Heart right ventricle (tissue), 16 donors: ENCODE measurements around the gene RAB6A. TPM values are rescaled to one million over a fixed set of nuclear protein-coding genes. Genes with fewer than 3 reads are reported as not detected.

ENCODE experiments used
- ATAC-seq, 8 donors: fragments of 200-7000 bp; cut with Tn5 transposase; one replicate each; pipeline ENCODE4 v1.9.1; 2020; ENCODE audit warnings: mild to moderate bottlenecking in 8 of 8, moderate library complexity in 8 of 8, moderate number of reproducible peaks in 1 of 8
- DNase-seq, 2 donors: peaks; one replicate each; pipeline ENCODE4 v3.0.0-alpha.2; 2020
- H3K27ac ChIP-seq, 10 donors: fragments of 200-600 bp; sonication (generic) in 2 of 10; one replicate each; pipeline versions ENCODE4 v1.5.0 to v1.8.0; 2020 to 2022; ENCODE audit warnings: mild to moderate bottlenecking in 3 of 10
- H3K27me3 ChIP-seq, 7 donors: fragments of 200-600 bp; one replicate each; pipeline ENCODE4 v1.8.0; 2021 to 2022; ENCODE audit warnings: mild to moderate bottlenecking in 2 of 7
- H3K36me3 ChIP-seq, 9 donors: fragments of 200-600 bp; sonication (generic) in 1 of 9; one replicate each; pipeline versions ENCODE4 v1.5.0 to v1.8.0; 2020 to 2022; ENCODE audit warnings: mild to moderate bottlenecking in 2 of 9
- H3K4me1 ChIP-seq, 9 donors: fragments of 200-600 bp; sonication (generic) in 1 of 9; one replicate each; pipeline versions ENCODE4 v1.5.0 to v1.8.0; 2020 to 2022; ENCODE audit warnings: mild to moderate bottlenecking in 4 of 9
- H3K4me3 ChIP-seq, 10 donors: fragments of 200-600 bp; sonication (generic) in 2 of 10; one replicate each; pipeline versions ENCODE4 v1.5.0 to v1.8.0; 2020 to 2022; ENCODE audit warnings: mild to moderate bottlenecking in 7 of 10, moderate library complexity in 2 of 10
- H3K9me3 ChIP-seq, 11 donors: fragments of 200-600 bp in 10 of 11; sonication (generic) in 2 of 11; one replicate each; pipeline versions ENCODE4 v1.5.0 to v1.8.0; 2013 to 2022; ENCODE audit warnings: mild to moderate bottlenecking in 2 of 11, control low read depth in 1 of 11, moderate library complexity in 1 of 11
- WGBS, 2 donors: extraction: QIAGEN DNeasy Blood & Tissue Kit; methylation state at CpG; one replicate each; pipeline ENCODE4 v1.1.7; 2013; ENCODE audit warnings: inconsistent platforms in 1 of 2; 5-methylcytosine and 5-hydroxymethylcytosine counted together
- intact Hi-C, 10 donors: fragments of 100-400 bp; cut with DNase I; formaldehyde crosslinking; loops; one replicate each; pipeline versions ENCODE4 v1.11.1 to v1.14.2; 2022
- polyA plus RNA-seq, 2 donors: library from polyadenylated mRNA; stranded (reverse); fragments of 200-250 nt; gene quantifications; one replicate each; pipeline ENCODE4 v1.2.3, GENCODE V29; 2013
- total RNA-seq, 10 donors: library from RNA; stranded (reverse); fragmentation: NEBNext Ultra II Directional in 3 of 10; extraction: Animal tissue kit (Norgen Biotek cat#: 25700) in 3 of 10; gene quantifications; one replicate each; pipeline versions ENCODE4 v1.2.1 to v1.2.4, GENCODE V29; 2021 to 2023
- TF ChIP-seq, protein P1 (sequence below), 9 donors: fragments of 200-600 bp; sonication (generic) in 2 of 9; IDR thresholded peaks; one replicate each; pipeline versions ENCODE4 v1.5.0 to v1.8.0; 2021 to 2022; ENCODE audit warnings: antibody characterized with exemption in 9 of 9, mild to moderate bottlenecking in 5 of 9, moderate library complexity in 1 of 9
- donor health status: Arrhythmogenic right ventricular cardiomyopathy.
- donor health status: ischemic (EF 13 %, LVEDD 7.1; RV severe dilation, severe dysfunction).
- donor health status: healthy with polysubstance abuse.
- donor health status: DM: no; HTN: yes; CAD: no.
- donor health status: DM: no; HTN: no; CAD: no.
- donor health status: ischemic (EF 25% LVEDD 6.9; RV normal size, moderate dysfunction).
- donor health status: ischemic (EF 25% LVEDD 5.7; RV mildly dilated, moderate dysfunction).
- donor health status: healthy.
- donor health status: DM: yes; HTN: yes; CAD: no.
- donor health status: Ischemic cardiomyopathy.
- donor health status: ischemic (EF 35%, LVEDD 5.7; RV mildly dilated, moderate dysfunction).
- donor health status: nonischemic (EF 11% LVEDD 7.7; RV severe dilation, severe dysfunction).
- donor health status: DM: yes; HTN: yes; CAD: no.
- donor health status: PGD.
- donor health status: ischemic (EF 29% LVEDD 5.4; RV normal size, mild dysfunction).
- donor health status: nonischemic (EF 23%, LVEDD 6.1; RV moderate dilation, normal function).

The RAB6A gene
- total and polyA plus RNA-seq, 12 donors, result 39.1 to 137 (median 114) TPM

DNA sequence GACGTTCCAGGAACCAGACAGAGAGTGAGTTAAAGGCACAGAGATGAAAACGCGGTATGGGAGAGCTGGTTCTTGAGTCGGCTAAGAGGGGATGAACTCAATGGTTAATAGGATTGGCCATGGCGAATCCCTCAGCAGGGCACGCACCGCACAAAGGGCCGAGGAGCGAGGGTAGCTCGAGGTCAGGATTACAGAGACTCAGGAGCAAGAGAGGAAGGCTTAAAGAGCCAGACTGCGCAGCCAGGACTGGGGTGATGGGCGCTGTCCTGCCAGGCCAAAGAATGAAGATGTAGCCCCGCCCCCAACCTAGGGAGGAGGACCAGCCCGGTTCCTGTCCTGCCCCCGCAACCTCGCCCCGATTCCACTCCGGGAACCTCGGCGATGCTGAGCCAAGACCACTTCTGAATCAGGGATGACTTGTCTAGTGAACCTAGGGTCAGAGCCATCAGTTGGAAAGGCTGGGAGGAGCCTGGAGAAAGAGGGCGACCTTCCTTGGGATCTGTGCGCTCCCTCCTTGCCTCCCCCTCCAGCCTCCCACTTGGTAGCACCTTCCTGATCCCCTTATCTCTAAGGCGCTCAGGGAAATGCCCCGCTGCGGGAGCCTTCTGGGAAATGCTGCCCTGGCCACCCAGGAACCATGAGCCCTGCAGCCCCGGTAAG is 114.8 kb downstream of the RAB6A start, which contains the start of gene PLEKHB1:
TSS of gene PLEKHB1 (plus strand) at position 610 of the 660 bp plus-strand sequence. CDS start at position 638, 28 bp downstream.
- intact Hi-C loops, result no loop called here
- TF ChIP-seq, protein P1, sequence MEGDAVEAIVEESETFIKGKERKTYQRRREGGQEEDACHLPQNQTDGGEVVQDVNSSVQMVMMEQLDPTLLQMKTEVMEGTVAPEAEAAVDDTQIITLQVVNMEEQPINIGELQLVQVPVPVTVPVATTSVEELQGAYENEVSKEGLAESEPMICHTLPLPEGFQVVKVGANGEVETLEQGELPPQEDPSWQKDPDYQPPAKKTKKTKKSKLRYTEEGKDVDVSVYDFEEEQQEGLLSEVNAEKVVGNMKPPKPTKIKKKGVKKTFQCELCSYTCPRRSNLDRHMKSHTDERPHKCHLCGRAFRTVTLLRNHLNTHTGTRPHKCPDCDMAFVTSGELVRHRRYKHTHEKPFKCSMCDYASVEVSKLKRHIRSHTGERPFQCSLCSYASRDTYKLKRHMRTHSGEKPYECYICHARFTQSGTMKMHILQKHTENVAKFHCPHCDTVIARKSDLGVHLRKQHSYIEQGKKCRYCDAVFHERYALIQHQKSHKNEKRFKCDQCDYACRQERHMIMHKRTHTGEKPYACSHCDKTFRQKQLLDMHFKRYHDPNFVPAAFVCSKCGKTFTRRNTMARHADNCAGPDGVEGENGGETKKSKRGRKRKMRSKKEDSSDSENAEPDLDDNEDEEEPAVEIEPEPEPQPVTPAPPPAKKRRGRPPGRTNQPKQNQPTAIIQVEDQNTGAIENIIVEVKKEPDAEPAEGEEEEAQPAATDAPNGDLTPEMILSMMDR (IDR thresholded peaks at IDR 0.05), result no peak
- DNase-seq (no peak), ATAC-seq (peak in 4 of 8 donors; percentile 5 to 26 (median 9))
- no peaks in the 10 kb centered on the region for H3K9me3 ChIP-seq
- H3K27me3 ChIP-seq, result peaks cover 0 to 15% (median 3%) of the 10 kb centered on the region in 7 donors
- WGBS, 2 donors, result 47 to 50% methylated on average over 26 of the region's 26 CpGs
- peaks cover 0 to 26% (median 12%) of the 10 kb centered on the region in 9 donors for H3K4me1 ChIP-seq
- no peaks in the 10 kb centered on the region for H3K36me3 ChIP-seq
- no peak within 1 kb of the TSS for H3K27ac ChIP-seq
- H3K4me3 ChIP-seq, result peak within 1 kb of the TSS in 7 of 10 donors; percentile 1 to 48 (median 37)

DNA sequence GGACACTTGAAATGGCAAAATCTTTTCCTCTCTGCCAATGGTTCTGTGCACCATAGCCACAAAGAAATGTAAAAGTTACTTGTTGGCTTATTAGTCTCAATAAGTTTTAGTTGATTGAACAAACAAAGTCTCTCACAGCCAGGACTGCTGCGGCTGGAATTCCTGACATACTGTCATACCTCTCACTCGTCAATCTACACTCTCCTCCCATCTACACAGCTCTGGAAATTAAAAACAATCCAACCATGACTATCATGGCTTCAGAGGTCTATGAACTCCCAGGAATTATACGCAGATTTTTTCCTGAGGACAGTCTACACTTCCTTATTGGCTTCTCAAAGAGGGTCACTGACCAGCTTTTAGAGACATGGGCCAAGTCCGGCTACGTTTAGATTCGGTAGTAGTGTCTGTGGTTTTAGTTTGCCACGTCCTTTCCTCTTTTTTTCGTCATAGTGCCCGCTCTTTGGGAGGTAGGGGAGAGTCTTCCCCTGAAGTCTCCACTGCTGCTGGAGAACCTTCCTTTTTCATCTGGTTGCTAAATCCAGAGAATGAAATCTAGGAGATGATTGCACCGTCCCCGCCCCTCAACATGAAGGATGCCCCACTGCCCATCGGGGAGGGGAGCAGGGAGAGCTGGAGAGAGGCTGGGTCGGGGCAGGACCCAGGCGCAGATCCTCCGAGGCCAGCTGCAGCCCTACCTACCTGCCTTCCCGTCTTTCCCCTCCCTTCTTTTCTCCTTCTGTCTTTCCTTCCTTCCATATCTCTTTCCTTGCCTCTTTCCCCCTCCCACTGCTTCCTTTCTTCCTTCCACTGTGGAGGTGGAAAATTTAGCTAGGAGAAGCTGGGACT is 115.5 kb downstream of the RAB6A start:
- 44 to 50% methylated on average over 16 of the region's 16 CpGs for WGBS, 2 donors
- intact Hi-C loops, result no loop called here
- Histone ChIP-seq H3K9me3 (no peaks in the 10 kb centered on the region), H3K4me3 (peak overlapping the region in 5 of 10 donors; percentile 4 to 21 (median 12)), H3K27me3 (peaks cover 0 to 15% (median 3%) of the 10 kb centered on the region in 7 donors), H3K27ac (no peak overlapping the region), H3K36me3 (no peaks in the 10 kb centered on the region), H3K4me1 (peaks cover 0 to 32% (median 12%) of the 10 kb centered on the region in 9 donors)
- ATAC-seq, result no peak
- TF ChIP-seq, protein P1 (IDR thresholded peaks at IDR 0.05), result no peak
- no peak for DNase-seq

DNA sequence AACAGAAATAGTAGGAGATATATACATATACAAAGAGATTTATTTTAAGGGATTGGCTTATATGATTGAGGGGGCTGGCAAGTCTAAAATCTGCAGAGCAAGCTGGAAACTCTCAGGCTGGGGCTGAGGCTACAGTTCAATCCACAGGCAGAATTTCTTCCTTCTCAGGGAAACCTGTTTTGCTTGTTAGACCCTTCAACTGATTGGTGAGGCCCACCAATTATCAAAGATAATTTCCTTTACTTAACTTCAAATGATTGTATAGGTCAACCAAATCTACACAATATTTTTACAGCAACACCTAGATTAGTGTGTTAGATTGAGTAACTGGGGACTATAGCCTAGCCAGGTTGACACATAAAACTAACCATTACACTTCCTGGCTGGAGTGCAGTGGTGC is 119.2 kb downstream of the RAB6A start:
- no peaks in the 10 kb centered on the region for H3K36me3 ChIP-seq
- peaks cover 0 to 20% (median 7%) of the 10 kb centered on the region in 9 donors for H3K4me1 ChIP-seq
- DNase-seq, result no peak
- H3K27ac ChIP-seq, result no peak overlapping the region
- H3K9me3 ChIP-seq, result no peaks in the 10 kb centered on the region
- TF ChIP-seq, protein P1 (IDR thresholded peaks at IDR 0.05), result no peak
- intact Hi-C loops, result no loop called here
- ATAC-seq, result no peak
- H3K27me3 ChIP-seq, result peaks cover 0 to 15% (median 3%) of the 10 kb centered on the region in 7 donors
- H3K4me3 ChIP-seq, result no peak overlapping the region

DNA sequence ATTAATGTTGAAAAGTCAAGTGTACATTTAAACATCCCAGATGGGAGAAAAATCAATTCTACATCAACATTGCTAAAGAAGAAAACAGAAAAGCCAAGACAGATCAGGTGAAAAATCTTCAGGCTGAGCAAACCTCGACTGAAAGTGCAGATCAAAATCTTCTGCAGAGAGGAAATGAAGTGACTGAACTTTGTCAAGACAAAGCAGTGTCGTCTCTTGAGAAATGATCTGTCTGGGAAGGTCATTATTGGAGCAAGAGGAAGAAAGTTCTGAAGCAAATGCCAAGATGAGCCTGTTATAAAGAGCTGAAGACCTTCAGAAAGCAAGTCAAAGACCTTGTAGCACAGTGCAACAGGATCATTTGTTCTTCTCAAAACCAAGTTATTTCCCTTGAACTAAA is 120.3 kb downstream of the RAB6A start:
- WGBS, 2 donors, result 31 to 40% methylated on average over 2 of the region's 2 CpGs
- ATAC-seq (no peak), DNase-seq (no peak)
- intact Hi-C loops, result no loop called here
- Histone ChIP-seq H3K27me3 (peaks cover 0 to 15% (median 2%) of the 10 kb centered on the region in 7 donors), H3K9me3 (no peaks in the 10 kb centered on the region), H3K4me1 (peaks cover 0 to 13% (median 2%) of the 10 kb centered on the region in 9 donors), H3K27ac (no peak overlapping the region), H3K36me3 (no peaks in the 10 kb centered on the region), H3K4me3 (no peak overlapping the region)
- TF ChIP-seq, protein P1 (IDR thresholded peaks at IDR 0.05), result no peak
